Transverse colon (tissue), 3 donors: ENCODE results near the gene LHX2.

Source experiments
- CTCF ChIP-seq, 5 experiments: fragments of 200-600 bp in 3 of 5; fragments of 450-650 bp in 2 of 5; sonication (generic) in 3 of 5; IDR thresholded peaks; 1 replicate in 2 of 5; 2 replicates in 3 of 5; pipeline ENCODE4 v1.5.1; 2016 to 2017; ENCODE audit warnings: antibody characterized with exemption in 5 of 5, inconsistent platforms in 3 of 5, mild to moderate bottlenecking in 2 of 5, moderate library complexity in 1 of 5
- POLR2A ChIP-seq: fragments of 450-650 bp; IDR thresholded peaks from one replicate; pipeline ENCODE4 v1.6.1; 2016; ENCODE audit warnings: antibody characterized with exemption, mild to moderate bottlenecking, moderate library complexity

- TF ChIP-seq CTCF (IDR thresholded peaks at IDR 0.05) (no peak), POLR2A (no peak)
Measured at GRCh38 chr9:124045830-124046177, 34.2 kb downstream of the LHX2 start.
